NT2/D1 (cell line): ENCODE measurements around the gene OBSCN.
"Not testable (repeated sequence)": the region's sequence is repeated elsewhere in the genome, so short reads cannot be mapped to it uniquely, and the experiment has no call there.

Experiments used
- DNase-seq: peaks from one replicate; pipeline ENCODE4 v3.0.0-alpha.2; 2011; ENCODE audit warnings: low read depth, low spot score
- H3K27me3 ChIP-seq: 2 replicates; pipeline ENCODE4 v1.6.0; 2011; ENCODE audit warnings: mild to moderate bottlenecking; ENCODE audit not compliant: insufficient read length, insufficient read depth
- H3K36me3 ChIP-seq: 2 replicates; pipeline ENCODE4 v1.6.1; 2011; ENCODE audit warnings: mild to moderate bottlenecking, low read length, mixed read lengths; ENCODE audit not compliant: insufficient read depth, insufficient read length
- H3K4me1 ChIP-seq: 2 replicates; pipeline ENCODE4 v1.5.1; 2011; ENCODE audit not compliant: insufficient read depth, insufficient read length
- H3K4me3 ChIP-seq: 2 replicates; pipeline ENCODE4 v1.5.1; 2011; ENCODE audit warnings: low read depth; ENCODE audit not compliant: insufficient read length
- H3K9ac ChIP-seq: 2 replicates; pipeline ENCODE4 v1.6.0; 2011; ENCODE audit warnings: low read depth; ENCODE audit not compliant: insufficient read length
- H3K9me3 ChIP-seq: 2 replicates; pipeline ENCODE4 v1.5.1; 2011; ENCODE audit warnings: mild to moderate bottlenecking, low read length; ENCODE audit not compliant: insufficient read depth
- SUZ12 ChIP-seq: IDR thresholded peaks from 2 replicates; pipeline ENCODE4 v1.6.1; 2011; ENCODE audit not compliant: insufficient read length, insufficient read depth; ENCODE audit errors: extremely low read depth
- YY1 ChIP-seq: IDR thresholded peaks from 2 replicates; pipeline ENCODE4 v1.6.1; 2011; ENCODE audit not compliant: insufficient read length, insufficient read depth
- ZNF274 ChIP-seq: IDR thresholded peaks from 2 replicates; pipeline ENCODE4 v1.6.1; 2011; ENCODE audit warnings: mild to moderate bottlenecking, low read depth, low read length

OBSCN gene

DNA sequence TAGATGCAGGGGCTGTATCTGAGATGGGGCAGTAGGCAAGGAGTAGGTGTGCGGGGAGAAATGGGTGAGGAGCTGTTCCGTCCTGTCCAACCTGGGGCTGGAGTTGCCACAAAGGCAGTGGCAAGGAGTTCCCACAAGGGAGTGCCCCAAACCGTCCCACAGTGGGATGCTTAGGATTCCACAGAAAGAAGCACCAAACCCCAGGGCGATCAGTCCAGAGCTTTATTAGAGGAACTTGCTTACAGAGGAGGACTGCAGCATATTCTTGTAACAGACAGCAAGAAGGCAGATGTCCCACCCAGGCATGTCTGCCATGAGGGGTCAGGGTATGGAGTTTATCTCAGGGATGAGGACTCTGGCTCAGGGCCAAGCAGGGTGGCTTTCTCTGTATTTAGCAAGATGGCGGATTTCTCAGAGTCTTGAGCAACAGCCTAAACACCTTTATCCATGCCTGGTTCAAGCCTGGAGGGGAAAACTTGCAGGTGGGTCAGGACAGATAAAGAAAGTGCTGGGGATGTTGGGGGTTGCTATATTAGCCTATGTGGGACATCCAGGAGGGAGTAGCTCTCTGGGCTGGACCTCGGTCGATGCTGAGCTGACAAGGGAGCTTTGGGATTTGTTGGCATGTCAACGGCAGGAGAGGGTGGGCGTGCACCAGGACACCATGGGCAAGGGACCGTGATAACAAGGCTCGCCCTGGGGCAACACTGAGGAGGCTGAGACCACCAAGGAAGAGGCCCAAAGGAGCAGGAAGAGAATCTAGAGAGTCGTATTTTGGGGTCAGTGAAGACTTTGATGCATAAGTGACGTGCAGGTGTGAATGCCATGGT is 32.8 kb downstream of the OBSCN start:
- Histone ChIP-seq H3K27me3 (no peaks in the 10 kb centered on the region), H3K4me1 (no peaks in the 10 kb centered on the region), H3K4me3 (no peak overlapping the region), H3K36me3 (peaks cover 55% of the 10 kb centered on the region), H3K9me3 (peaks cover 63% of the 10 kb centered on the region), H3K9ac (no peak overlapping the region)
- no peak for TF ChIP-seq ZNF274
- no peak for TF ChIP-seq YY1
- TF ChIP-seq SUZ12 = no peak
- no peak for DNase-seq

DNA sequence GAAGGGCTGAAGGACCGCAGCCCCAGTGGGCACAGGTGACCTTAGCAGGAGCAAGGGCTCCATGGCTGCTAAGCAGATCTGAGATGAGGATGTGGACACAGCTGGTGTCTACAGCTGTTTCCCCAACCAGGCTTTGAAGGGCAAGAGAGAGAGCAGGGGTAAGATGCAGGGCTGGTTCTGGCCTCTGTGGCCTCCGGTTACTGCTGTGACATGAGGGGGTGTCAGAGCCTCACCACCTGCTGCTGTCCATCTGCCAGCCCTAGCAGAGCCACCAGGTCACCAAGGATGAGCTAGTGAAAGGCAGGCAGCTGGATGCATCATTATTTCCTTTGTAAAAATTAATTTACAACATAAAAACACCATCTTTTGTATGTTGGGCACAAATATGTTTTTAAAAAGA is 33.4 kb downstream of the OBSCN start:
- peaks cover 69% of the 10 kb centered on the region for H3K9me3 ChIP-seq
- no peaks in the 10 kb centered on the region for H3K27me3 ChIP-seq
- no peak for DNase-seq
- no peak for TF ChIP-seq ZNF274
- TF ChIP-seq YY1 = no peak
- no peak for TF ChIP-seq SUZ12
- no peaks in the 10 kb centered on the region for H3K4me1 ChIP-seq
- no peak overlapping the region for H3K9ac ChIP-seq
- no peak overlapping the region for H3K4me3 ChIP-seq
- H3K36me3 ChIP-seq = peaks cover 60% of the 10 kb centered on the region

DNA sequence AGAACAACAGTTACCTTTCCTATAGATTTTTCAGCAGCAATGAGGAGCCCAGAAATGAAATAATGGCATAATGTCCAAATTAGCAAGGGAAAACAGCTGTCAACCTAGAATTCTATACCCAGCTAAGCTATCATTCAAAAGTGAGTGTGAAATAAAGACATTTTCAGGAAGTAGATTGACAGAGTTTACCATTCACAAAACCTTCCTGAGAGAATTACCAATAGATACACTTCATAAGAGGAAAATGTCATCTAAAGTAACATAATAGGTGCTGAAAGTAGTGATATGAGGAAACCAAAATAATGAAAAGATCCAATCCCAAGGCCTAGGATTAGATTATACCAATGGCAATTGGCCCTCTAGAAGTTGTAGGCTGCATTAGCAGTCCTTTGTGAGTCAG is 34.6 kb downstream of the OBSCN start:
- DNase-seq = no peak
- Histone ChIP-seq H3K36me3 (peaks cover 69% of the 10 kb centered on the region), H3K27me3 (no peaks in the 10 kb centered on the region), H3K4me3 (no peak overlapping the region), H3K4me1 (no peaks in the 10 kb centered on the region), H3K9me3 (peaks cover 72% of the 10 kb centered on the region), H3K9ac (no peak overlapping the region)
- no peak for TF ChIP-seq YY1
- TF ChIP-seq SUZ12 = no peak
- no peak for TF ChIP-seq ZNF274

DNA sequence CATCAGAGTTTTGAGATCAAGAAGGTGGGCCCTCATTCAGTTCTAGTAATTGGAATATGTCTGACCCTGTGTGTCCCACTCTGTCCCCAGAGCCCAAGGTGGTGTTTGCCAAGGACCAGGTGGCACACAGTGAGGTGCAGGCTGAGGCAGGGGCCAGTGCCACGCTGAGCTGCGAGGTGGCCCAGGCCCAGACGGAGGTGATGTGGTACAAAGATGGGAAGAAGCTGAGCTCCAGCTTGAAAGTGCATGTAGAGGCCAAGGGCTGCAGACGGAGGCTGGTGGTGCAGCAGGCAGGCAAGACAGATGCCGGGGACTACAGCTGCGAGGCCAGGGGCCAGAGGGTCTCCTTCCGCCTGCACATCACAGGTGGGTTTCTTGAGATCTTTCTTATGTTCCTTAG is 35.2 kb downstream of the OBSCN start:
- H3K36me3 ChIP-seq = peaks cover 69% of the 10 kb centered on the region
- H3K9ac ChIP-seq = no peak overlapping the region
- H3K4me1 ChIP-seq = no peaks in the 10 kb centered on the region
- DNase-seq = no peak
- H3K27me3 ChIP-seq = no peaks in the 10 kb centered on the region
- TF ChIP-seq SUZ12 (no peak), YY1 (no peak), ZNF274 (no peak)
- no peak overlapping the region for H3K4me3 ChIP-seq
- H3K9me3 ChIP-seq = peaks cover 72% of the 10 kb centered on the region

DNA sequence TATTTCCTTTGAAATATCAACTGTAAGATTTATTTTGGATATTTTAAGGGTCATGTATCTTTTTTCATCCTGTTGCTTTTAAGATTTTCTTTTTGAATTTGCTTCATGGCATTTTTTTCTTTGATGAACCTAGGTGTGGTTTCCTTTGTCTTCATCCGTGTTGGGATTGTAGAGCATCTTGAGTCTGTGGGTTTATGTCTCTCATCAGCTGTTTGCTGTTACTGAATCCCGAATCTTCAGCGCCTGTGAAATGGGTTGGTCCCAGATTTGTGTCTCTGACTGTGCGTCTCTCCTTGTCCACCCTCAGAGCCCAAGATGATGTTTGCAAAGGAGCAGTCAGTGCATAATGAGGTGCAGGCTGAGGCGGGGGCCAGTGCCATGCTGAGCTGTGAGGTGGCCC is 36.1 kb downstream of the OBSCN start:
- peaks cover 64% of the 10 kb centered on the region for H3K36me3 ChIP-seq
- not testable (repeated sequence) for H3K4me3 ChIP-seq, H3K27me3 ChIP-seq, H3K4me1 ChIP-seq, H3K9ac ChIP-seq, DNase-seq
- peaks cover 68% of the 10 kb centered on the region for H3K9me3 ChIP-seq

DNA sequence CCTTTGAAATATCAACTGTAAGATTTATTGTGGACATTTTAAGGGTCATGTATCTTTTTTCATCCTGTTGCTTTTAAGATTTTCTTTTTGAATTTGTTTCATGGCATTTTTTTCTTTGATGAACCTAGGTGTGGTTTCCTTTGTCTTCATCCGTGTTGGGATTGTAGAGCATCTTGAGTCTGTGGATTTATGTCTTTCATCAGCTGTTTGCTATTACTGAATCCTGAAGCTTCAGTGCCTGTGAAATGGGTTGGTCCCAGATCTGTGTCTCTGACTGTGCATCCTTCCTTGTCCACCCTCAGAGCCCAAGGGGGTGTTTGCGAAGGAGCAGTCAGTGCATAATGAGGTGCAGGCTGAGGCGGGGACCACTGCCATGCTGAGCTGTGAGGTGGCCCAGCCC is 37.3 kb downstream of the OBSCN start:
- Histone ChIP-seq H3K4me1 (no peaks in the 10 kb centered on the region), H3K27me3 (no peaks in the 10 kb centered on the region), H3K9me3 (peaks cover 62% of the 10 kb centered on the region), H3K9ac (no peak overlapping the region), H3K36me3 (peaks cover 65% of the 10 kb centered on the region), H3K4me3 (no peak overlapping the region)
- no peak for TF ChIP-seq ZNF274
- no peak for TF ChIP-seq YY1
- no peak for TF ChIP-seq SUZ12
- no peak for DNase-seq

DNA sequence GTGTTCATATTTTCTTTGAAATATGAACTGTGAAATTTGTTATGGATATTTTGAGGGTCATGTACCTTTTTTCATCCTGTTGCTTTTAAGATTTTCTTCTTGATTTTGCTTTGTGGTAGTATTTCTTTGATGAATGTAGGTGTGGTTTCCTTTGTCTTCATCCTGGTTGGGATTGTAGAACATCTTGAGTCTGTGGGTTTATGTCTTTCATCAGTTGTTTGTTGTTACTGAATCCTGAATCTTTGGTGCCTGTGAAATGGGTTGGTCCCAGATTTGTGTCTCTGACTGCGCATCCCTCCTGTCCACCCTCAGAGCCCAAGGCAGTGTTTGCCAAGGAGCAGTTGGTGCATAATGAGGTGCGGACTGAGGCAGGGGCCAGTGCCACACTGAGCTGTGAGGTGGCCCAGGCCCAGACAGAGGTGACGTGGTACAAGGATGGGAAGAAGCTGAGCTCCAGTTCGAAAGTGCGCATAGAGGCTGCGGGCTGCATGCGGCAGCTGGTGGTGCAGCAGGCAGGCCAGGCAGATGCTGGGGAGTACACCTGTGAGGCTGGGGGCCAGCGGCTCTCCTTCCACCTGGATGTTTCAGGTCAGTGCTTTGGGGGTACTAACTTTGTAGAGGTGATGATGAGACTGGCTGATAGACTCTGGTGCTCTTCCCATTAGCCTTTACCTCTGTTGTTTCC is 38.5 kb downstream of the OBSCN start:
- no peak for DNase-seq
- no peak for TF ChIP-seq SUZ12
- no peak for TF ChIP-seq YY1
- no peak for TF ChIP-seq ZNF274
- Histone ChIP-seq H3K4me1 (no peaks in the 10 kb centered on the region), H3K4me3 (no peak overlapping the region), H3K9ac (no peak overlapping the region), H3K9me3 (peaks cover 49% of the 10 kb centered on the region), H3K36me3 (peaks cover 65% of the 10 kb centered on the region), H3K27me3 (no peaks in the 10 kb centered on the region)
